Measurements from ENCODE around the gene OR52B2. TPM values are rescaled to one million over a fixed set of nuclear protein-coding genes. Genes with fewer than 3 reads are reported as not detected.

The OR52B2 gene
- total RNA-seq, 5 donors from 2014 or later (not counting 1 experiment from before 2014, with no cell fraction given): not detected

Other genes with a start within 250 kb of the OR52B2 start
- not detected for gene OR56A3, start 228.1 kb downstream of the OR52B2 start, total RNA-seq
- gene OR56A5, start 201.8 kb downstream of the OR52B2 start, total RNA-seq: not detected
- under 1 TPM in 1 of 5 donors, not detected in 4; 0.32 TPM for gene OR52L1, start 183.3 kb downstream of the OR52B2 start, total RNA-seq
- under 1 TPM in 2 of 5 donors, not detected in 3; 0.07 to 0.09 TPM for gene OR56A4, start 163.4 kb downstream of the OR52B2 start, total RNA-seq
- under 1 TPM in 1 of 5 donors, not detected in 4; 0.23 TPM for gene OR56A1, start 139.6 kb downstream of the OR52B2 start, total RNA-seq
- not detected for gene OR56B4, start 62.6 kb downstream of the OR52B2 start, total RNA-seq
- not detected for gene OR52W1, start 28.9 kb upstream of the OR52B2 start, total RNA-seq
- gene C11orf42, start 35.2 kb upstream of the OR52B2 start, total RNA-seq: not detected
- gene FHIP1B, start 64.3 kb upstream of the OR52B2 start, total RNA-seq: 10 to 100 TPM; 28.9 to 49.7 (median 45.4) TPM
- under 1 TPM; 0.20 to 0.88 (median 0.44) TPM for gene CNGA4, start 68.8 kb upstream of the OR52B2 start, total RNA-seq
- gene CCKBR, start 89.5 kb upstream of the OR52B2 start, total RNA-seq: not detected
- gene CAVIN3, start 150.2 kb upstream of the OR52B2 start, total RNA-seq: under 1 TPM in 2 of 5 donors, not detected in 3; 0.23 to 0.43 TPM
- 10 to 100 TPM; 33.5 to 58.3 (median 38.3) TPM for gene SMPD1, start 220.1 kb upstream of the OR52B2 start, total RNA-seq
- 100 to 1,000 TPM in 3 of 5 donors, 10 to 100 TPM in 2; 71.3 to 152 (median 106) TPM for gene APBB1, start 248.8 kb upstream of the OR52B2 start, total RNA-seq